HG03135 (cell line): Measurements from ENCODE around the gene MS4A15.
"Not testable (repeated sequence)": the region's sequence is repeated elsewhere in the genome, so short reads cannot be mapped to it uniquely, and the experiment has no call there.

Source experiments
- ATAC-seq: cut with Tn5 transposase; IDR thresholded peaks from one replicate; pipeline ENCODE4 v1.9.1; 2021; ENCODE audit warnings: mild to moderate bottlenecking, moderate library complexity; ENCODE audit not compliant: unreplicated experiment

Gene MS4A15

DNA sequence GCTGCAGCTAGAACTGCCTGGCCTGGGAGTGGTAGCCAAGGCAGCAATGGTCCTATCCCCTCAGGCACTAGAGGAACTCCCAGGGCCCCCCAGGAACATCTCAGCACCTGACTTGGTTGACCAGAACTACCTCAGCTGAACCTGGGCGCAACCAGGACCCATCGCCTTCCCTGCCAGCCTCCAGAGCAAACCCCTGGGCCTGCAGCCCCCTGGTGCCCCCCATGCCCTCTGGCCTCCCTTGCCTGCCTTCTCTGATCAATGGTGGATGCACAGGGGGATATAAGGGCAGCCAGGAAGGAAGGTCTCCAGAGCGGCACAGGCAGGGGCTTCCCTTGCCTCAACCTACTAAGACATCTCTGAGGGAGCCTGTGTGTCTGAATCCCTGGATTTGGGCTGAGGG, 42.0 kb downstream of the MS4A15 start:
- no peak for ATAC-seq

DNA sequence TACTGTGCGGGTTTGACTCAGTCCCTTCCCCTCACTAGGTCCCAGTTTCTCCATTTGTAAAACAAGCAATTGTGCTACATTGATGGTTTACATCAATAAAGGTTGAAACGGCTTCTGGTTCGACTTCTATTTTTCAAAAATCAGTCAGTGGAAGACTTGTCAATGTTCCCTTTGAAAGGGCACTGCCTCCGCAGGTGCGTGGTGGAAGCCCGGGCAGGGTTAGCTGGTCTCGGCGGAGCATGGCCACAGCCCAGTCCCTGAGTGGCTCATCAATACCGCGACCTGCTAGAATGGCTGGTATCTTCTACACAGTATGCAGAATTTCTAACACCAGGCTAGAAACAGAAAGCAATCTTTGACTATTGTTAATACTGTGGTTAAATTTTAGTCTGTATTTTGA, 44.5 kb downstream of the MS4A15 start:
- no peak for ATAC-seq

DNA sequence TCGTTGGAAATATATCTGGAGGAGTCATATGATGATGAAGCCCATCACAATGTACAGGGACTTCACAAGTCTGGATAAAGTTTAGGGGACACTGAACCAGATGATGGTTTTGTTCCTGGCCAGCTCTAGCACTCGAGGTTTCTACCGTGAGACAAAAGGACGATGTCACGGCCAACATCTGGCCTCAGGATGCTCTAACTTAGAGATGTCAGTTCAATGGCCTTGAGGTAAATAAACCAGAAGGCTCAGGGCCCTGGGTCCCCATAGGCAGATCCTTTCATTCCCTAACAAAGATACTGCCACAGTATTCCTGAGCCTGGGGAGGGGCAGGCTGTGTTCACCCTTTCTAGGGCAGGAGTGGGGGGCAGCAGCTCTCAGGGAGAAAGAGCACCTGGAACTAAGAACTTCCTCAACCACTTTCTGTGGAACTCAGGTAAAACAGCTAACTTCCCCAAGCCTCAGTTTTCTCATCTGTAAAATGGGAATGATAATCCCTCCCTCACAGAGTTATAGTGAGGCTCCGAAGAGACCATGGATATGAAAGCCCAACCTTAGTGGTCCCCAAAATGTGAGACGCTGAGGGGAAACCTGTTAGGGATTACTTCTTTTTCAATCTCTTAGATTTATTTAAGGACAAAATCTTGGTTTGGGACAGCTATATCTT, 46.7 kb downstream of the MS4A15 start:
- no peak for ATAC-seq

DNA sequence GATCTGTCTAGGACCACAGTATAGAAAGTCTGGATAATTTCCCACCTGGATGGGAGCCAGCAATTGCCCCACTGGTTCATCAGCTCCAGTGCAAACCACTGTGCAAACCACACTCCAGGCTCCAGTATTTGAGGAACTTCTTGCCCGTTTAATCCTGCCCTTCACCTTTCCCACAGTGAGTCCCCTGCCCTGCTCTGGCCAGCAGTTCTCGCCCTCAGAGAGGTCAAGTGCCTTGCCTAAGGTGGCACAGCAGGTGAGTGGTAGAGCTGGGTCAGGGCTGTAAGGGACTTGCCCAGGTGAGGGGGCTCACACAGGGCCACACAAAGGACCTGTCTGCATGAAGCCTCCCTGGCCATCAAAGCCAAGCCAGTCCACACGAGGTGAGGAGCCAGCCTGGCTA, 52.6 kb downstream of the MS4A15 start:
- ATAC-seq = no peak

DNA sequence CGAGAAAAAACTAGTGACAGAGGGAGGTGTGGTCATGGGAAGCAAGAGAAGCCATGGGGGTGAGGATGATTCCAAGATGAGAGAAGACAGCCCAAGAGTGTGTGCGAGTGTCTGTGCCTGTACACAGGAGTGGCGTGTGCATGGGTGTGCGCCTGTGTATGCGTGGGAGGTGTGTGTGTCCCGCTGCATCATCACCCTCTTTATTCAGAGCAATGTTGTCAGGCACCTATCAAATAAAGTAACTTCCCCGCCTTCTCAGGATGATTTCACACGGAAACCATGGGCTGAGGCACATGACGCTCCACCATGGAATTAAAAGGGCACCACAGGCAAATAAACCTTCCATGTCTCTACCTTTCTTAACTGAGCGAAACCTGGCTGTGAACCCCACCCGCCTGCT, 53.0 kb downstream of the MS4A15 start:
- no peak for ATAC-seq

DNA sequence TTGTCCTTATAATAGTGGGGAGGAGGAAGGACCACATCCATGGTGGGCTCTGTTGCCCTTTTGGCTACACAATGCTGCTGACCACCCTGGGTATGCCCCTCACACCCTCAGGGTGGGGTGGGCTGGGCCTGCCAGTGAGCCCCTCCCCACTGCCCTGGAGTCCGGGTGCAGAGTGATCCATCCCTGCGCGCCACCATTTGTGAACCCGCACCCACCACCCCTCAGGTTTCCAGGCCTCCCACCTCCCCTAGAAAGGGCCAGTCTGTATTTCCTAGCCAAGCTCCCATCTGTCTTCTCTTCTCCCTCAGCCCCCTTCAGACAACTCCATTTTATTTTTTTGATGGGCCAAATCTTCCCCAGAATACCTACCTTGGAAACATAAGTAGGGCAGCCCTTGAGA, 53.5 kb downstream of the MS4A15 start:
- ATAC-seq = no peak

DNA sequence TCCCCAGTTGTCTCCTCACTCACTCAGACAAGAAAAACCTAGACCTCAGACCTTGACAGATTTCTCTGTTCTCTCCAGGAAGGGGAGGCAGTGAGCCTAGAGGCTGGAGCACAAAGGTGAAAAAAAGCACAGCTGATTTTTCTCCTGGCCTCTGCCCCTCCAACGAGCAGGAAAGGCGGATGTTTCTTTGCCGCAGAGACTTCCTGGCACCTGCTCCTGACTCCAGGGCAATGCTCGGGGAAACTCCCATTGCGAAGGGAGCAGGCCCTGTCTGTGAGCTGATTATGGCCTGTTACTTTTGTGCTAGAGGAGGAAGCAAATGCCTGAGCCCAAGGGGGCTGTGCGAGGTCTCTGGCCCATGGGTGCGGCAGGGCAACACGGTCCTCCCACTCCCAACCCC, 53.9 kb downstream of the MS4A15 start:
- ATAC-seq = no peak

DNA sequence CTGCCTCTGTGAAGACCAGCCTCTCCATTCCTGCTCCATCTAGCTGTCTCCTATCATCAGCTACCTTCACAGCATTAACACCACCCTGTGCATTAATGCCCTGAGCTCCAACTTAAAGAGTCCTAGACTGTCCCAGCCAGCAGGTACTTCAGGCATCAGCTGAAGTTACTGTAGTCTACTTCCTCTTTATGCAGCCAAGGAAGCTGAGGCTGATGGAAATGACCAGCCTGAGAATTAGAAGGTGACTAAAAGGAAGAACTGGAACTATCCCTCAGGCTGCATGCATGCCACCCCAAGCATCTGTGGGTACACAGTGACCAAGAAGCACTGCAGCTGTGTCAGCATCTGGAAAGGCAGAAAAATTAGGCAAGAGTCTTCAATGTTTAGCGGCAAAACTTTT, 56.7 kb downstream of the MS4A15 start:
- no peak for ATAC-seq

DNA sequence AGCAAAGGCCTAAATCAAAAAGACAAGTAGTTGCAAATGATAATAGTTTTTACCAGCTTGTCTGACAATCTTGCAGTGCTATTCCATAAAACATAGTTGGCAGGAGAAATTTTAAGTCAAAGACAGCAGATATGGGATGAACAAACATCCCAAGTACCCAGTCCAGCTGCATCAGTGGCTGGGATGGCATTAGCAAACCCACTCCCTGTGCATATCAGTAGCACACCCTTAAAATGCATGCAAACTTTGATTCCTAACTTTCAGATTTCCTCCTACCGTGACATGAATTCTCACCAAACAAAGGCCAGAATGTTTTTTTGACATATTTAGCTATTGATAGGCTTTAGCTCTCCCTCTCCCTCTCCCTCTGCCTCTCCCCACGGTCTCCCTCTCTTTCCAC, 57.4 kb downstream of the MS4A15 start:
- ATAC-seq = no peak

DNA sequence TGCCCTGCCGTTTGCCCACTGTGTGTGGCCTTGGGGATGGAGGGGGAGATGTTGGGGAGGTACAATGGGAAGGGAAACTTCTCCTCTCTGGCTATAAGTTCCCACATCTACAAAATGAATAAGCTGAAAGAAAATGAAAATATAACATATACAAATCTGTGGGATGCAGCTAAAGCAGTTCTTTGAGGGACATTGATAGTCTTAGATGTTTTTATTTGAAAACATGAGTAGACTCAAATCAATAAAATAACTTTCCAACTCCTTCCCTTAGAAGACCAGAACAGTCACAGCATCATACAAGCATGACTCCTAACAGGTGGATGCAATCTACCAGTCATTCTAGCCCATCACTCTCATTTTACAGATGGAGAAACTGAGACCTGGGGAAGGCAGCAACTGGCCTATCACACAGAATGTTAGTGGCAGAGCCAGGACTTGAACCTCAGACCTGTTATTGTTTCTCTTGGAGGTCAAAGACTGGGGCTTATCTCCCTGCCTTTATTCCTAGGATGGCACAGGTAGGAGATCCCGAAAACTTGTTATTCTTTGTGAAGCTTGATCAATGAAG, 60.0 kb downstream of the MS4A15 start:
- ATAC-seq = no peak

DNA sequence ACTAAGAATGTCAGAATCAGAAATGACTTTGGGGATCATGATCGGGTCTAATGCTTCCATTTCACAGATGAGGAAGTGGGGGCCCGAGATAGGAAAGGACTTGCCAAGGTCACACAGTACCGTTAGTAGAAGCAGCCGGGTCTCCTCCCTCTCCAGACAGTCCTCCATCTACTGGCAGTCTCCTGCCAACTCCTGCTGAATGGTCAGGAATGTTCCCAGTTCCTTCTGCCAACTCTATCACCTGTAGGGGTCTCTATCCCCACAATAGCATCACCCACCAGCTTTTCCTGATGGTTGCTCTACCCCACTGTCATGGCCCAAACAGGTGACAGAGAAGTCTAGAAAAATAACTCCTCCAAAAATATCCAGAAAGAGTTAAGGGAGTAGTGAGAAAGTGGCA, 61.4 kb downstream of the MS4A15 start:
- no peak for ATAC-seq

DNA sequence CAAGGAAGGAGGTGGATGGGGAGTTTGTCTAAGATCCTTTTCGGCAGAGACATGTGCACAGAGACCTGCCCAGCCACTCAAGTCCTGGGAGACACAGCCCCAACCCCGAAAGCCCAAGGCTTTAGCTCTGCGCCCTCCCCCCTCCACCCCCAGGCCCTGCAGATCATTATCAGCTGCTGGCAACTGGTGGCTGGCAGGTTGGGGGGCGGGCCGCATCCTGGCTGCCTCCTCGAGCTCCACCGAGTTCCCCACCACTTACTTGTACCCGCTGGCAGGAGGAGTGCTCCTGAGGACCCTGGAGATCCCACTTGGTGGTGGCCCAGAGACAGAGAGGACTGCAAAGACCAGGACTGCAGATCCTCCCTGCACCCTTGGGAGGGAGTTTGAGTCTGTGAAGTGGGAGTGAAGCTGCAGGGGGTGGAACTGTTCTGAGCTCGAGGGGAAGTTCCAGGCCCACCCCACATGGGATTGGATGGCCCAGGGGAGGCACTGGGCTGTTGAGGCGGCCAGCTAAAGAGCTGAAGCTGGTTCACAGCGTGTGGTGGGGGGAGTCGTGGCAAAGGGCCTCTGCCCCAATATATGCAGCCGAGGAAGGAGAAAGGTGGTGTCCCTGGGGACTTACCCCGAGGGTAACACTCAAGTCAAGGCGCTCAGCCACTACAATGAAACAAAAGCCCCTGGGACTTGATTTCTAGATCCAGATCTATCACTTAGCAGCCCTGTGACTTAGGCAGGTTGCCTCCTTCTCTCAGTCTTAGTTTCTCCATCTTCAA, 65.3 kb downstream of the MS4A15 start:
- ATAC-seq = no peak

DNA sequence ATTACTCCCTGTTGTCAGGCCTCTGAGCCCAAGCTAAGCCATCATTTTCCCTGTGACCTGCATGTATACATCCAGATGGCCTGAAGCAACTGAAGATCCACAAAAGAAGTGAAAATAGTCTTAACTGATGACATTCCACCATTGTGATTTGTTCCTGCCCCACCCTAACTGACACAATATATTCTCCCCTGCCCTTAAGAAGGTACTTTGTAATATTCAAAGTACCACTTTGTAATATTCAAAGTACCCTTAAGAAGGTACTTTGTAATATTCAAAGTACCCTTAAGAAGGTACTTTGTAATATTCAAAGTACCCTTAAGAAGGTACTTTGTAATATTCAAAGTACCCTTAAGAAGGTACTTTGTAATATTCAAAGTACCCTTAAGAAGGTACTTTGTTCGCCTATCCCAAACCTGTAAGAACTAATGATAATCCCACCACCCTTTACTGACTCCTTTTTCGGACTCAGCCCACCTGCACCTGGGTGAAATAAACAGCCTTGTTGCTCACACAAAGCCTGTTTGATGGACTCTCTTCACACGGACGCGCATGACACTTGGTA, 67.2 kb downstream of the MS4A15 start:
- ATAC-seq = not testable (repeated sequence)

DNA sequence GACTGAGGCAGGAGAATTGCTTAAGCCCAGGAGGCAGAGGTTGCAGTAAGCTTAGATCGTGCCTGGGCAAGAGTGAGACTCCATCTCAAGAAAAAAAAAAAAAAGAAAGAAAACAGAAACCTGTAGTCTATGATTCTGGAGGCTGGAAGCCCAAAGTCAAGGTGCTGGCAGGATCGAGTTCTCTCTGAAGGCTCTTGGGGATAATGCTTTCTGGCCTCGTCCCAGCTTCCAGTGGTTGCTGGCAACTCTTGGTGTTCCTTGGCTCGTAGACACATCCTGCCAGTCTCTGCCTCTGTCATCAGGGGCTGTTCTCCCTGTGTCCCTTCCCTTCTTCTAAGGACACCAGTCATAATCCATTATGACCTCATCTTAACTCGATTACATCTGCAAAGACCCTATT, 68.5 kb downstream of the MS4A15 start:
- ATAC-seq = no peak

DNA sequence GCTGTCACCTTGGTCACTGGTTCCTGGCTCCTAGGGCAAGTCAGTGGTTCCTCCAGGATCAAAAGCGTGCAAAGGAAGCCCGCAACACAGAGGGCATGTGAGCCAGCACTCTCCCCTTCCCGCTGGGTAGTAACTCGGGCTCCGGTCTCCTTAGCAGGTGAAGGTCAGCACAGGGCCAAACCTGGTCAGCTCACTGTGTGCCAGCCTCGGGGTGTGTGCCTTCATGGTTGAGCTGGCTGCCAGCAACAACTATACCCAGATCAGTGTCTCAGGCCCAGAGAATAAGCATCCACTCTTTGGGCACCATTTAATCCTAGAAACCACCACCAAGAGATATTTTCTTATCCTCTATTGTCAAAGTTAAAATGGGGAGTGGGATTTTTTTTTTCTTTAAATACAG, 69.1 kb downstream of the MS4A15 start:
- ATAC-seq = no peak
